Posterior cingulate gyrus (tissue), 11 donors: ENCODE data around the gene LGALS9C.
"Not testable (repeated sequence)": the region's sequence is repeated elsewhere in the genome, so short reads cannot be mapped to it uniquely, and the experiment has no call there.

Experiments
- DNase-seq, 10 donors: peaks; one replicate each; pipeline versions ENCODE4 v3.0.0 to v3.0.0-alpha.2; 2020 to 2021; ENCODE audit warnings: mixed read lengths in 3 of 10
- intact Hi-C: fragments of 100-400 bp; cut with DNase I; formaldehyde crosslinking; loops from one replicate; pipeline ENCODE4 v1.15.1; 2023

The LGALS9C gene

DNA sequence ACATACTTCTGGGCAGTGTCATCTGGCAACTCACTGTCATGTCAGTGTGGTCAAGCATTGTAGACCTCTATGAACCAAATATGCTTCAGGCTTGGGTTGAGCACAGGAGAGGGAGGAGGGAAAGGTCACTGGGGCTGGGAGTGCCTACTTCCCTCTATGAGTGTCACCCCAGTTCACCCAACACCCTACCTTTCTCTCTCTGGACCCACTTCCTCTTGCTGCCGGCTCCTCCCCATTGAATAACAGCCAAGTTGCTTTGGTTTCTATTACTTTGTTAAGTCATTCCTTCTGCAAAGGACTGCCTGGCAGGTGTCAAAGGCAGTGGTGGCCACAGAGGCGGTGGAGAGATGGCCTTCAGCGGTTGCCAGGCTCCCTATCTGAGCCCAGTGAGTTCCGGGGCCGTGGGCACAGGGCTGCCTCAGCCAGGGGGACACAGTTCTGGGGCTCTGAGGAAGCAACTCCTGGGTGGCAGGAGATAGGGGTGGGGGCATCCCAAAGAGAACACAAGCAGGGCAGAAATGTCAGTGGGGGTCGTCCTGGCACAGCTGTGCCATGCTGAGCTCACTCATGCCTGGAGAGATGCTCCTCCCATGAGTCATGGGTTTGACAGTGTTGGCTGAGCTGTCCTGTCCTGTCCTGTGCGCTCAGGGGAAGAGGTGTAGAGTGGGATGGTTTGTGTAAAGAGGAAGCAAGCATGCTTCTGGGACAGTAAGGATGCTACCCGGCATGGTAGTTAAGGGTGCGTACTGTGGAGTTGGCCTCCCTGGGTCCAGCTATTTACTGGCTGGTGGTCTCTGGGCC lies at the start of gene LGALS9C:
Gene LGALS9C, plus strand, starts transcription at position 282 of the 801 bp plus-strand sequence. Its CDS starts 66 bp downstream, at position 348.
- DNase-seq, intact Hi-C loops: not testable (repeated sequence)

DNA sequence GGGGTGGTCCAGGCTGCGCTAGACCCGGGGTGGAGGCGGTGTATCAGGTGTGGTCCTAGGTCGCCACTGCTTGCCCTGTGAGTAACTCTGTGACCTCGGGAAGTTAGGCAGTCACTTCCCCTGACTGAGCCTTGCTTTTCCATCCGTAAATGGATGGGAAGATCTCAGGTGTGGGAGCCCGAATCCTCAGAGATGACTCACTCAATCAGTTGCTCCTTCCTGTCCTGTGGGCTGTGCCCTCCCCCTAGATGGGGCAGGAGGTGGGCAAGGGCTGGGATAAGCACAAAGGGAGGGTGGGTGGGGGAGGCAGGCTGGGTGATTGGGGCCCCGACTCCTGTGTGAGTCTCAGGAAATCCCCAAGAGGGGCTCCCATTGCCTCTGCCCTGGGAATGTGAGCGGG lies 44.4 kb upstream of the LGALS9C start:
- DNase-seq, intact Hi-C loops: not testable (repeated sequence)

DNA sequence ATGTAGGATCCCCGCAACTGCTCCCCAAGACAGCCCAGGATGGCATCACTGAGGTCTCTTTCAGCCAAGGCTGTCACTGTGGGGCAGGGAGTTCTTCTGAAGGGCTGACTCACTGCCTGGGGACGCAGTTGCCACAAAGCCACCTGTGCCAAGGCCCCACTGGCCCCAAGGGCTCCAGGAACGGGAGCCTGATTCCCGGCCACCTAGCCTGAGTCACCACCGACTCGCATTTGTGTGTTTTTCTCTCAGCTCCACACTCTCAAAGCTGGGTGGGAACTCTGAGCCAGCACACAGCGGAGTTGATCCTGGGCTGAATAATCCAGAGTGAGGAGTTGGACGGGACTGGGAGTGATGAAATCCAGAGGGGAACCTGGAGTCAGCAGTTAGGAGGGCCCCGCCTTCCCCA lies 37.1 kb upstream of the LGALS9C start:
- DNase-seq, intact Hi-C loops: not testable (repeated sequence)

DNA sequence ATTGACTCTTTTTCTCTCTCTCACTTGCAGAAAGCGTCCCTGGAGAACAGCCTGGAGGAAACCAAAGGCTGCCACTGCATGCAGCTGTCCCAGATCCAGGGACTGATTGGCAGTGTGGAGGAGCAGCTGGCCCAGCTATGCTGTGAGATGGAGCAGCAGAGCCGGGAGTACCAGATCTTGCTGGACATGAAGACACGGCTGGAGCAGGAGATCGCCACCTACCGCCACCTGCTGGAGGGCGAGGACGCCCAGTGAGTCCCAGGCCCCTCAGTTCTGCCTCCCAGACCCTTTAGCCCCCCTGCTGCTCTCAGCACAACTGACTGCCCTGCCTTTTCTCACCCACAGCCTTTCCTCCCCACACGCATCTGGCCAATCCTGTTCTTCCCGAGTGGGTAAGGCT lies 34.5 kb upstream of the LGALS9C start:
- DNase-seq: peak in 6 of 10 donors; percentile 19 to 84 (median 50)
- intact Hi-C loops: not testable (repeated sequence)

DNA sequence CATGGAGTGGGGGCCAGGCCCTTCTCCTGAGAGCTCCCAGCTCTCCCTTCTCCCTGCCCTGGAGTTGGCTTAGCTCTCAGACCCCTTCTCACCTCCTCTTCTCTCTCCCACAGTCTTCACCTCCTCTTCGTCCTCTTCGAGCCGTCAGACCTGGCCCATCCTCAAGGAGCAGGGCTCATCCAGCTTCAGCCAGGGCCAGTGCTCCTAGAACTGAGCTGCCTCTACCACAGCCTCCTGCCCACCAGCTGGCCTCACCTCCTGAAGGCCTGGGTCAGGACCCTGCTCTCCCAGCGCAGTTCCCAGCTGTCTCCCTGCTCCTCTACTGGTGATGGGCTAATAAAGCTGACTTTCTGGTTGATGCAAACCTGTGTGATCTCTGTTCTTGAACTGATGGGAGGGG lies 34.1 kb upstream of the LGALS9C start:
- DNase-seq, intact Hi-C loops: not testable (repeated sequence)

DNA sequence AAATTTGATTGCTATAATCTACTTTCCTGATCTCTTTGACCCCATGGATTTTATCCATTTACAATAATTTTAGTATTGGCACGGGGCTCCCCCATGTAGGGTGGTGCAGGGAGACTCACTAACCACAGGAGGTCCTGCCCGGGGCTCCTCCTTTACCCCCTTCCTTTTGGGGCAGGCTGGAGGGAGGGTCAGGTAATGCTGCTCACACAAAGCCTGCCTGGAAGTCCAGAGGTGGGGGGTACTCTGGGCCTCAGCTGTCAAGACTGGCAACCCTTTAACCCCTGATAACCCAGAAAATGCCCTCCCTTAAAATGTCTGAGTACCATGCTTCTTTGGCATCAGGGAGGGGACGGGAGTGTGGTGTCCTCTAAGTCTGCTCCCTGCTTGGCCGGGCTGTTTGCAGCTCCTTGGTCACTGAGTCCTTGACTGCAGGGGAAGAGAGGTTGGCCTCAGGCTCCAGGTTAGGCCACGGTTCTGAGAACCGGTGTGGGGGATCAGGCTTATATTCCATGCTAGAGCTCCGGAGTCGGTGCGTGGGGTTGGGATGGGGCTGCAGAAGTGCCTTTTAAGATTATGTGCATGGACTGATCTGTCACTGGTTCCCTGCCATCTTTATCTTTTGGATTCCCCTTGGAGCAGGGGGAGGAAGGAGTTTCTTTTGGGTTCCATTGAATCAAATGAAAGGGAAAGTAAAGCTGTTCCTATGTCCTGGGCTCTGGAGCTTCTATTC lies 28.9 kb upstream of the LGALS9C start:
- DNase-seq, intact Hi-C loops: not testable (repeated sequence)

DNA sequence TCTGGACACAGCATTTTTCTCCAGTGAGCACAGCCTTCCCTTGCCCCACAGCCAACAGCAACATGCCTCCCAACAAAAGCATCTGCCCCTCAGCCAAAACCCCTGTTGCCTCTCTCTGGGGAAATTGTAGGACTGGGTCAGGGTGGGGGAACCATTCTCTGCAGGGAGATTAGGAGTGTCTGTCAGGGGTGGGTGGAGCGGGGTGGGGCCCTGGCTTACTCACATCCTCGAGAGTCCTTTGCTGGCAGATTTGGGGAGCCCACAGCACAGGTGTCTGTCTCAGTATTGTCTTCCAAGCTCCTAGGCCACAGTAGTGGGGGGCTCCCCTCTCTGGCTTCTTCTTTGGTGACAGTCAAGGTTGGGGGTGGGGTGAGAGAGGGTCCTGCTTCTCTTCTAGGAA lies 28.3 kb upstream of the LGALS9C start:
- DNase-seq, intact Hi-C loops: not testable (repeated sequence)

DNA sequence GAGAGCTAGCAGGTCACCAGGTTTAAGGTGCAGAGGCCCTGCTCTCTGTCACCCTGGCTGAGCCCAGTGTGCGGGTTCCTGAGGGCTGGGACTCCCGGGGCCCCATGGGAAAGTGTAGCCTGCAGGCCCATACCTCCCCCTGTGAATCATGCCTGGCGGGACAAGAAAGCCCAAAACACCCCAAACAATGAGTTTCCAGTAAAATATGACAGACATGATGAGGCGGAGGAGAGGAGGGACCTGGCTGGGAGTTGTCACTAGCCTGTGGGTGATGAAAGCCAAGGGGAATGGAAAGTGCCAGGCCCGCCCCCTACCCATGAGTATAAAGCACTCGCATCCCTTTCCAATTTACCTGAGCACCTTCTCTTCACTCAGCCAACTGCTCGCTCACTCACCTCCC lies 26.8 kb upstream of the LGALS9C start:
- DNase-seq, intact Hi-C loops: not testable (repeated sequence)

DNA sequence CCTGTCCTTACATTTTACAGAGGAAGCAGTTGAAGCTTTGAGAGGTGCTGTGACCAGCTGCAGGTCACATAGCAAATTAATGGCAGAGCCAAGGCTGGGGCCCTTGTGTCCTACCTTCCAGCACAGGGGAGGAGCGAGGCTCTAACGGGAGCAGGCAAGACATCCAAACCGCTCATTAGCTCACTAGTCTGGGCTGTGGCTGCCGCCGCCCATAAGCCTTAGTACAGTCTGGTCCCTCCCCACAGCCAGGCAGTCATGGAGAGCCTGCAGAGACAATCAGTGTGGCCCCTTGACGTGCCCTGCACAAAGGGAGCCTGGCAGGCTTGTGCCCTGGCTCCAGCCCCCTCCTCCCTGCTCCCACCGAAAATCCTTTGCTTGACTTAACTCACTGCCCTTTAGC lies 25.6 kb upstream of the LGALS9C start:
- intact Hi-C loops, DNase-seq: not testable (repeated sequence)

DNA sequence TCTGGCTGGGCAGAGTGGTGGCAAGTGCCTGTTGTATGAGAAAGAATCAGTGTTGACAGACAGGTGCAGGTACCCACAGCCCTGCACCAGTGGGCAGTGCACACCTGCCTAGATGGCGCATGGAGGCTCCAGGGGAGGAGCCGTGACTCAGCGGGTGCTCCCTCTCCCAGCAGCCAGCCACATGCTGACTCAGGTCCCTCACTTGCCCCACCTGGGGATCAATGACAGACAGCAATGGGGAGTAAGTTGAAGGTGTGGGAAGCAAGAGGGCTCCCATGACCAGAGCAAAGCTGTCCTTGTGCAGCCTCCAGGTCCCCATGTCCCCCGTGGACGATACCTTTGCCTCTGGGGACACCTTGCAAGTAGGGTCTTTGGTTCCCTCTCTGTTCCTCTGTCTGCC lies 24.6 kb upstream of the LGALS9C start:
- DNase-seq, intact Hi-C loops: not testable (repeated sequence)

DNA sequence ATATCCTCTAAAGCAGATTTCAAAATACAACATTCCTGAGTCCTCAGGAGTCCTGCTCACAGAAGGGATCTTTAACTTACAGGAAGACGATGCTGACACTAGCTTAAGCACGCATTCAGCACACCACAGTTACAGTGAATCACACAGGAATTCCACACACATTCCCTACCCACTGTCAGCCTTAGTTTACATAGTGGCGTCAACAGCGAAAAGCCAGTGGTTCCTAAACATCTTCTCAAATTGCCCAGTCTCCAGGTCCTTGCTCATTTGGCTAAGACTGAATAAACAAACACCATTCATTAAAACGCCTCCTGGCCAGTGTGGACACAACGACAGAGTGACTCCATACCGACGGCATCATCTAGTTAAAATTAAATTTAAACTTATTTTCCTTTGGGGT lies 17.6 kb upstream of the LGALS9C start:
- intact Hi-C loops: not testable (repeated sequence)

DNA sequence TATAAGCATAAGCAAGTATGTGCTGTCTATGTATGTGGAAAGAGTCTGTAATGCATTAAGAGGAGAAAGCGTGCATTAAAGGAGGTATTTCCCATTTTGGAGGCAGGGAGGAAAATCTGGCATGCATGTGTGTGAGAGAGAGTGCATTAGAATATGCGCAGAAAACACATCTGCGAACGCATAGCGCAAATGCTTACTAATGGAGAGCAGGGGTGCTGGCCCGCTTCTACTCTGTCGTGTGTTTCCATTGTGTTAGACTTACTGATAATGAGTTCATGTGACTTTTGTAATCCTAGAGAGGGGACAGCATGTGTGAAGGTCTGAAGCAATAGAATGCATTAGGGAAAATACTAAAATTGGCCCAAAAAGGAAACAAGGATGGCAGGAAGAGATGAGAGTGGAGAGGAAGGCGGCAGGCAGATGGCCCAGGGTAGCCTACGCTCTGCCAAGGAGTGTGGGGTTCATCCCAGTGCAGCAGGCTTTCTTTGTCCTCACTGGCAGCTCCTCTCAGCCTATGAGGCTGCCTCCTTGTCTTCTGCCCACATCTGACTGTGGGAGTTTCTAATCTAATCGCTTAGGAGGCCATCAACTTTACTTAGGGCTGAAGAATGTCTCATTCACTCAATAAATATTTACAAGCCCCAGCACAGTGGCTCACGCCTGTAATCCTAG lies 12.6 kb upstream of the LGALS9C start:
- DNase-seq, intact Hi-C loops: not testable (repeated sequence)

More for the DNA sequence above, 17.6 kb upstream of the LGALS9C start:
- DNase-seq: not testable (repeated sequence)

DNA sequence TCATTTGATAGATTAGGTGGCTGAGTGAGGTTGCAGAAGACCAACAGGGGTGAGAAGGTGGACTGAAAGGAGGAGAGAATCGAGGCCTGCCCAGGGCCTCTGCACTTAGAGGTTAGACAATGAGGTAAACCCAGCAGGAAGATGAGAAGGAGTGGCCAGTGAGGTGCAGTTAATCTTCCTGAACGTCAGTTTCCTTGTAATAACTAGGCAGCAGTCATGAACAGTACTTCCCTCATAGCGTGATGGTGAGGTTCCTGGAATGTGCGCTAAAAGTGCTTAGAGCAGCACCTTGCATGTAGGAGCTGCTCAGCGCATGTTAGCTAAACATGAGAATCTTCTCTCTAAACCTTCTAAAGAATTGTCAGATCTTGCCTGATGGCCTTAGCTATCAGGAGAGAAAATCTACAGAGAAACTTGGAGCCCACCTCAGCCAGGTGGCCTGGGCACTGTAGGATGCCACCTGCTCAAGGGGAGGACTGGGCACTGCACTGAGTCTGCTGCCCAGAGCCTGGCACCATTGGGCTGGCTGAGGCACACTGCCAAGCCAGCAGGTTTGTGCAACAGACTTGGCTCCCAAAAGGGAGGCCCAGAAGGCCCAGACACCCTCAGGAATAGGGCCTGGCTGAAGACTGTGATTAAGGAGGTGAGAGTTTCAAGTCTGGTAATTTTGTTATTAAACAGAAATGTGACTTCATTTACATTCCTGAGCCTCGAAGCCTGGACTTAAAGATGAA lies 10.2 kb upstream of the LGALS9C start:
- DNase-seq, intact Hi-C loops: not testable (repeated sequence)

DNA sequence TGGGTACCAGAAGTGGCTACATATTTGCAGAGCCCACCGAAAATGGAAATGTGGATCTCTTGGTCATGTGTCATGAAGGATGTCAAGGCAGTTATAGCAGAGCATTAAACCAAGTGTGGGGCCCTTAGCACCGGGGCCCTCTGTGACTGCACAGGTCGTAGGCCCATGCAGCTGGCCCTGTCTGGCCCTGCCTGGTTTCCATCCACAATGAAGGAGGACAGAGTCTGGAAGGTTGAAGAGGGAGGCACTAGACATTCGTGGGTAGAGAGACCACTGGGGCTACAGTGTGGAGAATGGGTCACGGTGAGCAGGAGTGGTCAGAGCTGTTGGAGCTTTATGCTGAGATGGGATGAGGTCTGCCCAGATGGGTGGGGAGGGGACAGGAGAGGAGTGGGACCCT lies 9.6 kb upstream of the LGALS9C start:
- DNase-seq, intact Hi-C loops: not testable (repeated sequence)

DNA sequence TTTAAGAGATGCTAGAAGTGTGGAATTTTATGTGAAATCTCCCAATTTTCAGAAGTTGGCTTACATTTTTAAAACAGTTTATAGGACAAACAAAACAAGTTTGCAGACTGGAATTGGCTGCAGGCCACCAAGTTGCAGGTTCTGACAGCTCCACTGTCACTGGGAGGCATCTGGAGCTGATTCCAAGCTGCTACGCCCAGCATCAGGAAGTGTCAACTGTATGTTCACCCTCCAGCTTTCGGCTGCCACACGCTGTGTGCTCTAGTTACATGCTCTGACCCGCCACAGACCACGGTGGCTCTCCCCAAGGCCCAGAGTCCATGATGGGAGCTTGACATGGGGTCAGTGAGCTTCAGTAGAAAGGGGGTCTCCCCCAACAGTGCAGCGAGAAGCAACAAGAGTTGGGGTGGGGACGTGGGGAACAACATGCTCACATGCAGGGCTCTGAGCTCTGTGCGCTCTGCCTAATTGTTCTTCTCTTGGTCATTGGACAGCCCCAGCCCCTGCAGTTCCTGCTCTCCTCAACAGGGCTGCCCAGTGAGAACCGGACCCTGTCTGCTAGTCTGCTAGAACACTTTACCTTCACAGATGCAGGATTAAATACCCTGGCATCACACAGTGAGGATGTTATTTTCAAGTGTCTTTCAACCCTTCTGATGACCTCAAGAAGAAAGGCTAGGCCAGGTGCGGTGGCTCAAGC lies 8.0 kb upstream of the LGALS9C start:
- intact Hi-C loops, DNase-seq: not testable (repeated sequence)

DNA sequence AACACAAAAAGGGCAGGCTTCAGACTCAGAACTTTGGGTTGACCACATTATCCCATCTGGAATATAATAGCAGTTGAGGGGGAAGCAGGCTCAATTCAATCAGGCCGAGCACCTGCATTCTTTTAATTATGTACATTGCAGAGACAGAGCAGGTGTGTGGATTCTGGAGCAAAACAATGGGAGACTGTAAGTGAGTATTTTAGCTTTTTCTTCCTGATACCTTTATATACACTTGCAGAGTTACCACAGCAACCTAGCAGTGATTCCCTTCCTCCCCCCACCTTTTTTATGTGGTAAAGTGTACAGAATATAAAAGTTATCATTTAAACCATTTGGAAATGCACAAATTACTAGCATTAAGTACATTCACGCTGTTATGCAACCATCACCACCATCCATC lies 6.8 kb upstream of the LGALS9C start:
- DNase-seq, intact Hi-C loops: not testable (repeated sequence)

DNA sequence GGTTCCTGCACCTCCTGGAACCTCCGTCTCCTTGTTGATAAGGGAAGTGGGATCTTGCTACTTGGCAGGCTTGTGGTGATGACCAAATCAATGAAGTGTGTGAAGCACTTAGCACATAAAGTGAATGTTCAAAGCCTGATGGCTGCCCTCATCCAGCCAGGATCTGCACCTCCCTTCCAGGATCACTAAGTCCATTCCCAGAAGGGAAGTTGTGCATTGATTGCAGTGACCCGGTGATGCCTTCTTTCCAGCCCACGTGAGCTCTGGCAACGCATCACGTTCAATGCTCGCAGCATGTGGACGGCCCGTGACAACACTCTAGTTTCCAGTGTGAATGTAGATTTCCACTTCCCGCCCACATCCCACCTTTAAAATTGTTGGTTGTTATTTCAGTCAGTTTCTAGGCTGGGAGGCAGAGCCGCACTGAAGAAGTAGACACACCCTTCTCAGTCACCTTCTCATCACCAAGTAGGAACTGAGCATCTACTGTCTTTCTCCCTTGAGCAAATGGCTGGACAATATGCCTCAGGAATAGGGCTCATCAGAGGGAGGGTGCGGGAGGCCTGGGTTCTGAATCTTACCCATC lies 6.2 kb upstream of the LGALS9C start:
- intact Hi-C loops, DNase-seq: not testable (repeated sequence)

DNA sequence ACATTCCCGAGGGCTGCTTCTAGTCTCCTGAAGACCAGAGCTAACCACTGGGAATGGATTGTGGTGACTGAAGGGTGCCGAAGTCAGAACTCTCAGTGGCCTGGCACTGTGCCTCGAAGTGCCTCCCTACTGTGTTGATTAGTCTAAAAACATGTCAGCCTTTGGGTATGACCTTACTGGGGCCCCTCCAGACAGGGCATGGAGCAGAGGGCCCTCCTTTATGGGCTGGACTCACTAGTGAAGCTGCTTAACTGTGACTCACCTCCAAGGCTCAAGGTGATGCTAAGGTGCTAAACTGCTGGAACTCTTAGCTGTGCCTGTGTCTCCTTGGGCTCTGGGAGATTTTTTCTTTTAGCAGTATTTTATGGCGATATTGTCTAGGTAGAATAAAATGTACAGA lies 2.6 kb upstream of the LGALS9C start:
- DNase-seq, intact Hi-C loops: not testable (repeated sequence)

DNA sequence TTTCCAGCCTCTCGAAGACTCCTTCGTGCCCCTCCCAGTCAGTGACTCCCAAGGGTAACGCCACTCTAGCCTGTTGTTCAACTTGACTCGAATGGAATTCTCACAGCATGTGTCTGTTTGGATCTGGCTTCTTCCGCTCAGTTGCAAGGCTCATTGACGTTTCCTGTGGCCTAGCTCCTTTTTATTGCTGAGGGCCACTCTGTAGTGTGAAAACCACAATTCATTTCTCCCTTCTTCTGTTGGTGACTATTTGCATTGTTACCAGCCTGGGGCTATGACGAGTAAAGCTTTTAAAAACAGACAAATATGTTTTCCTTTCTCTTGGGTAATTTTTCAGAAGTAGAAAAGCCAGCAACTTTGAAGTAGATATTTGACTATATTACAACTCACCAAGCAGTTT lies 1.8 kb upstream of the LGALS9C start:
- DNase-seq, intact Hi-C loops: not testable (repeated sequence)
